GM18951 (cell line): ENCODE measurements around the gene OR13C3.
"Not testable (repeated sequence)": the region's sequence is repeated elsewhere in the genome, so short reads cannot be mapped to it uniquely, and the experiment has no call there.

ENCODE experiments used
- POLR2A ChIP-seq: IDR thresholded peaks from 4 replicates; pipeline ENCODE4 v1.6.1; 2011; ENCODE audit warnings: mild to moderate bottlenecking; ENCODE audit not compliant: insufficient read length, insufficient read depth; ENCODE audit errors: extremely low read depth
- in situ Hi-C: fragments of 300-500 bp; cut with MboI; formaldehyde crosslinking; loops from one replicate; pipeline ENCODE4 v1.12.0; 2022; ENCODE audit warnings: low sequenced_read_pairs, mixed read lengths, inconsistent platforms; ENCODE audit not compliant: unreplicated experiment

The OR13C3 gene

GRCh38 chr9:104536756-104537155 is at the start of gene OR13C3:
Gene OR13C3, minus strand, starts transcription at chr9:104536856. Its CDS starts 133 bp downstream, at chr9:104536723.
- no peak for TF ChIP-seq POLR2A
- in situ Hi-C loops = no loop called here

- TF ChIP-seq POLR2A = no peak
- in situ Hi-C loops = no loop called here
These were observed 43.9 kb upstream of the OR13C3 start for GRCh38 chr9:104580562-104580961.

DNA sequence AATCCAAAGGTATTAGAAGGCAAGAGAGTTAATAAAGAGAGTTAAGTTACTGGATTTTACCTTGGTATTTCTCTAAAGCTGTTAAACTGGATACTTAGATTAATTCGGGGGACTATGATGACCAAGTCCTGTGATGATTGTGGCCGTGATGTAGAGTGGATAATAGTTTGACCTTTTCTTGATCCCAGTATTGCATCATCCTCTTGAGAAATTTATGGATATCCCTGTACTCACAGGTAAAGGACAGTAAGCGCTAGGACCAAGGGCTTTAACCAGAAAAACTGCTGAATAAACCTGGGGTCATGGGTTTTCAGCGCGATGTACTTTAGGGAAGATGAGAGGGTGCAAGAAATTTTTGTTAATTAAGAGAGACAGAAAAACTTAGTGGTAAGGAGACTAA is 40.6 kb upstream of the OR13C3 start:
- TF ChIP-seq POLR2A = no peak
- in situ Hi-C loops = no loop called here

DNA sequence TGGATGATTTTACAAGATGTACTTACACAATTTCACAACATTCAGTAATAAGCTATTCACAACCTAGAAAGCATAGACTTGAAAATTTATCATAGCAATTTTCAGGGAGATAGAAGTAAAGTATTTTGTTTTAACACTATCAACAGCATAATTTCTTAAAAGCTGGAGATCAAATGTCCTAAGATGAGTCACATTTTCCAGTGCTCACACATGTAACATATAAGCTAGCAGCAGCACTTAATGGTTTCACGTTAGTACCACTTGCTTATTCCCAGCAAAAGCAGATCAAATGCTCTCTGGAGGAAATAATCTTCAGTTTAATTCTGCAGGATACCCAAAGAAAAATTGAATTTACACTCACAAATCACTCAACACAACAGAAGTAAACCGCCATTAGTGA is 38.8 kb upstream of the OR13C3 start:
- in situ Hi-C loops = no loop called here
- no peak for TF ChIP-seq POLR2A

DNA sequence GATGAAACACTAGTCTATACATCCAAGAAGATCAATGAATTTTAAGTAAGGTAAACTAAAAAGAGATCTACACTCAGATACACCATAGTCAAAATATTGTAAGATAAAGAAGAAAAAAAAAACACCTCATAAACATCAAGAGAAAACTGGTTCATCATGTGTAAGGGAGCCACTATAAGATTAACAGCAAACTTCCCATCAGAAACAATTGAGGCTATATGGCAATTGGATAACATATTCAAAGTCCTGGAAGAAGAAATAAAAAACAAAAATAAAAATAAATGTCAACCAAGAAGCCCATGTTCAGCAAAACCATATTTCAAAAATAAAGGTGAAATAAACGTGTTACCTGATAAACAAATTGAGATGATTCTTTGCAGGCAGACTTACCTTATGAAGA is 36.0 kb upstream of the OR13C3 start:
- TF ChIP-seq POLR2A = no peak
- in situ Hi-C loops = no loop called here

- in situ Hi-C loops = no loop called here
- TF ChIP-seq POLR2A = no peak
These were observed 32.2 kb upstream of the OR13C3 start, which contains the start of gene OR13C8 for GRCh38 chr9:104568868-104569267. Gene OR13C8, plus strand, starts transcription at chr9:104569168. Its CDS starts 0 bp downstream, at chr9:104569168.

DNA sequence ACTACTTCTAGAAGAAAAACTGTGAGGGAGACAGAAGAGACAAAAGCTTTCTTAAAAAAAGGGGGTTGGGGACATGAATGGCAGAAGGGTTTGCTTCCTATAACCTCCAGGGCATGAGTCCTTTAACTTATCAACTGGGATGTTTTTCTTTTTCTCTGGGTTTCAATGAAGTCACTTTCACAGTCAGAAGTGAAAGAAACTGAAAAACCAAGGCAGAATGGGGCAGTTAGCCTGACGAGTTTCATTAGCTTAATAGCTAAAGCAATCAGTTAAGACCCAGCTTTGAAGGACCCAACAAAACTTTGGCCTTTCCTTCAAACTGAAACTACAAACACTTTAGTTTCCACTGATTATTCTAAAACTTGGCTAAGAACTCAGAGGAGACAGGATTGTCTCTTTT is 27.7 kb upstream of the OR13C3 start:
- TF ChIP-seq POLR2A = no peak
- in situ Hi-C loops = no loop called here

- in situ Hi-C loops = no loop called here
- TF ChIP-seq POLR2A = no peak
These were observed 20.4 kb upstream of the OR13C3 start for GRCh38 chr9:104556830-104557634.

DNA sequence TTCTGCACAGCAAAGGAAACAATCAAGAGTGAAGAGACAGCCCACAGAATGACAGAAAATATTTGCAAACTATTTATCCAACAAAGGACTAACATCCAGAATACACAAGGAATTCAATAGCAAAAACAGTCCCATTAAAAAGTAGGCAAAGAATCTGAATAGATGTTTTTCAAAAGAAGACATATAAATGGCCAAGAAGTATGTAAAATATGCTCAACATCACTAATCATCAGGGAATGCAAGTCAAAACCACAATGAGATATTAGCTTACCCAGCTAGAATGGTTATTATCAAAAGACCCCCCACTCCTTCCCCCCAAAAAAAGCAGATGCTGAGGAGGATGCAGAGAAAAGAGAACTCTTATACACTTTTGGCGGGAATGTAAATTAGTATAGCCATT is 18.9 kb upstream of the OR13C3 start:
- no peak for TF ChIP-seq POLR2A
- in situ Hi-C loops = no loop called here

- TF ChIP-seq POLR2A = no peak
- in situ Hi-C loops = no loop called here
These were observed 16.6 kb upstream of the OR13C3 start for GRCh38 chr9:104553261-104553660.

GRCh38 chr9:104544644-104545043 is 8.0 kb upstream of the OR13C3 start:
- TF ChIP-seq POLR2A = no peak
- in situ Hi-C loops = no loop called here

- no peak for TF ChIP-seq POLR2A
- in situ Hi-C loops = no loop called here
These were observed 2.6 kb upstream of the OR13C3 start for GRCh38 chr9:104539275-104539674.

DNA sequence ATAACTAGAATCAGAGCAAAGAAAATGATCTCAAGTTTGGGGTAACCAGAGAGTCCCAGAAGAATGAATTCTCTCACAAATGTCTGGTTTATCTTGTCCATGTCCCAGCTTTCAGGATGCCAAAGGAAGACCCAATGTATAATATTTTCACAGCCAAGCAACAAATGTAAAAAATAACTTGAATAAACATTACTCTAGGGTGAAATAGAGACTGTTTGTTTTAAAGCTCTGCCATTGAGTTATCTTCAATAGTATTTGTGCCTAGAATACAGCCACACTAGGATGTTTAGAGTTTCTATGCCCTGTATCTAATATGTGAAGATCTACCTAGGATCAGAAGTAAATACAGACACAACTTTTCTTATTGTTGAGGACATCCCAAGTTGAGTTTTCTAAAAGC is 9.5 kb downstream of the OR13C3 start, which contains the start of gene OR13C4:
Gene OR13C4, minus strand, starts transcription at position 101 of the 400 bp plus-strand sequence. Its CDS starts 0 bp downstream, at position 101.
- in situ Hi-C loops = no loop called here
- TF ChIP-seq POLR2A = no peak

- in situ Hi-C loops = not testable (repeated sequence)
These were observed 16.4 kb downstream of the OR13C3 start for GRCh38 chr9:104520241-104520640.
